Measurements from ENCODE around the gene COMMD10. TPM values are rescaled to one million over a fixed set of nuclear protein-coding genes. Genes with fewer than 3 reads are reported as not detected.

COMMD10 gene
- total RNA-seq, 3 donors from 2014 or later, result 20.6 to 31.1 (median 29.0) TPM

DNA sequence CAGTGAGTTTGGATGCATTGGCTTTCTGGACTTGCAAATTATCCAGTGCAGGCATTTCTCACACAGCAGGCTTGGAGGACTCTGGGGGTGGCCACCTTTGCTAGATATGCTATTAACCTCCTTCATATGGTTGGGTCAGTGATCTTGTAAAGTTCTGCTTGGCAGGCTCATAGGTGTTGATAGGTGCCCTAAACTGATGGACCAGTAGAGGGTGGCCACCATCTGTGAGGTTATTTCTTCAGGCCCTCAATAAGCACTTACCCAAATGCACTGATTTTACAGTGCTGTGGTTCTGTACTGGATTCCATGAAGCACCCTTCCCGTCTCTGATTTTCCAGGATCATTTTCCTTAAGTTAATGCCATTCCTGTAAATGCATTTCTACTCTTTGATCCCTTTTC is 216.3 kb downstream of the COMMD10 start:
- H3K4me3 ChIP-seq, result no peak overlapping the region
- ATAC-seq (no peak), DNase-seq (no peak)
- TF ChIP-seq, protein P1, sequence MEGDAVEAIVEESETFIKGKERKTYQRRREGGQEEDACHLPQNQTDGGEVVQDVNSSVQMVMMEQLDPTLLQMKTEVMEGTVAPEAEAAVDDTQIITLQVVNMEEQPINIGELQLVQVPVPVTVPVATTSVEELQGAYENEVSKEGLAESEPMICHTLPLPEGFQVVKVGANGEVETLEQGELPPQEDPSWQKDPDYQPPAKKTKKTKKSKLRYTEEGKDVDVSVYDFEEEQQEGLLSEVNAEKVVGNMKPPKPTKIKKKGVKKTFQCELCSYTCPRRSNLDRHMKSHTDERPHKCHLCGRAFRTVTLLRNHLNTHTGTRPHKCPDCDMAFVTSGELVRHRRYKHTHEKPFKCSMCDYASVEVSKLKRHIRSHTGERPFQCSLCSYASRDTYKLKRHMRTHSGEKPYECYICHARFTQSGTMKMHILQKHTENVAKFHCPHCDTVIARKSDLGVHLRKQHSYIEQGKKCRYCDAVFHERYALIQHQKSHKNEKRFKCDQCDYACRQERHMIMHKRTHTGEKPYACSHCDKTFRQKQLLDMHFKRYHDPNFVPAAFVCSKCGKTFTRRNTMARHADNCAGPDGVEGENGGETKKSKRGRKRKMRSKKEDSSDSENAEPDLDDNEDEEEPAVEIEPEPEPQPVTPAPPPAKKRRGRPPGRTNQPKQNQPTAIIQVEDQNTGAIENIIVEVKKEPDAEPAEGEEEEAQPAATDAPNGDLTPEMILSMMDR (IDR thresholded peaks at IDR 0.05), result no peak
- H3K36me3 ChIP-seq (ENCODE audit: low read depth), result no peaks in the 10 kb centered on the region
- no peaks in the 10 kb centered on the region for H3K4me1 ChIP-seq (ENCODE audit: low read depth)
- intact Hi-C loops (cut with DNase I, micrococcal nuclease), result no loop called here
- H3K9me3 ChIP-seq, result peaks cover 14% of the 10 kb centered on the region

DNA sequence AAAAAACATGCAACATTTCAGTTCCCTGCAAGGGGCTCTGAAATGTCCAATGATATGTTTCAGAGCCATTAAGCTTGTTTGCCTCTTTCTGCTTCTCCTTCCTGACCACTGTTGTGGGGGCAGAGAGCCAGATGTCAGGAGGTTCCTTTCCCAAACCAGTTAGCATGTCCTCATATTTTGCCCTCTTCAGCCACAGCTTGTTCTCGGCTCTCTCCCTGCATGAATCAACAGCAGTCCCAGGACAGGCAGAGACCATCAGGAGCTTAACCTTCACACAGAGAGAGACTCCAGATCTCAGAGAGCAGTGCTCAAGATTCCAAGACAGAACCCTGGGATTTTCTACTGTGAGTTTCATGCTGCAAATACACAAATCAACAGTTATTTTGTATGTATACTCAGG is 218.5 kb downstream of the COMMD10 start:
- TF ChIP-seq, protein P1 (IDR thresholded peaks at IDR 0.05), result no peak
- ATAC-seq, result no peak
- no peak for DNase-seq
- Histone ChIP-seq H3K36me3 (ENCODE audit: low read depth) (no peaks in the 10 kb centered on the region), H3K4me1 (ENCODE audit: low read depth) (no peaks in the 10 kb centered on the region), H3K9me3 (peaks cover 15% of the 10 kb centered on the region), H3K4me3 (no peak overlapping the region)
- intact Hi-C loops (cut with DNase I, micrococcal nuclease), result no loop called here

DNA sequence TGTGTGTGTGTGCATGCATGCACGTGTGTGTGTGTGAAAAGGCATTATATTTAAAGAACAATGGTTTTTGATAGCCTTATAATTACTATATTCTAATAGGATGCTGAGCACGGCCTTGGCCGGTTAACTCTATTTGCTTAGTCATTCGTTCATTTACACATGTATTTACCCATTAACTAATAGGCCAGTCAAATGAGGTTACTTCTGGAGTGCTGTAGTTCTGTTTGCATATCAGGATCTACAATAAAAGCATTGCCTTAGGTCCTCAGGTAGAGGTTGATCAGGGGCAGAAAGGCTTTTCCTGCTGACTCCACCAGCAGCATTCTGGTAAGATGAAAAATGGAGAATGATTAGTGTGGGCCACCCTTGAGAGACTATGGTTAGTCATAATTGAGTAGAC is 219.0 kb downstream of the COMMD10 start:
- no peak for ATAC-seq

DNA sequence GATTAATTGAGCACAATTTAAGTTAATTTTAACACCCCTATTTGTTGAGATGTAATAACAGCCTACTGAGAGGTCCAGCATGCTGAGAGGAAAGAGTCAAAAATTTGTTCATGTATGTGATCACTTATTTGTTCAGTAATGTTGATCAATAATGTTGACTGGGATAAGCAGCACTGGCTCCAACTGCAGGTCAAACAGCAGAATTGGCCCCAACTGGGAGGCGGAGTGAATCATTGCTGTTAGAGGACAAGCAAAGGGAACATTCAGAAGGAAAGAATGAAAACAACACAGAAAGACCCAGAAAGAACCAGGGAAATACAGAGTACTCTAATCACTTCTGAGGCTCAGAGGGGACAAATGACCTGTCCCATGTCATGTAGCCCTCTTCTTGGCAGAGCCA is 221.1 kb downstream of the COMMD10 start:
- ATAC-seq (no peak), DNase-seq (no peak)
- Histone ChIP-seq H3K9me3 (peaks cover 22% of the 10 kb centered on the region), H3K4me1 (ENCODE audit: low read depth) (no peaks in the 10 kb centered on the region), H3K4me3 (no peak overlapping the region), H3K36me3 (ENCODE audit: low read depth) (no peaks in the 10 kb centered on the region)
- TF ChIP-seq, protein P1 (IDR thresholded peaks at IDR 0.05), result no peak
- intact Hi-C loops (cut with DNase I, micrococcal nuclease), result no loop called here

More for the DNA sequence above, 219.0 kb downstream of the COMMD10 start:
- TF ChIP-seq, protein P1 (IDR thresholded peaks at IDR 0.05), result no peak
- no peaks in the 10 kb centered on the region for H3K4me1 ChIP-seq (ENCODE audit: low read depth)
- peaks cover 17% of the 10 kb centered on the region for H3K9me3 ChIP-seq
- no peak overlapping the region for H3K4me3 ChIP-seq
- no peak for DNase-seq
- H3K36me3 ChIP-seq (ENCODE audit: low read depth), result no peaks in the 10 kb centered on the region
- intact Hi-C loops (cut with DNase I, micrococcal nuclease), result no loop called here

DNA sequence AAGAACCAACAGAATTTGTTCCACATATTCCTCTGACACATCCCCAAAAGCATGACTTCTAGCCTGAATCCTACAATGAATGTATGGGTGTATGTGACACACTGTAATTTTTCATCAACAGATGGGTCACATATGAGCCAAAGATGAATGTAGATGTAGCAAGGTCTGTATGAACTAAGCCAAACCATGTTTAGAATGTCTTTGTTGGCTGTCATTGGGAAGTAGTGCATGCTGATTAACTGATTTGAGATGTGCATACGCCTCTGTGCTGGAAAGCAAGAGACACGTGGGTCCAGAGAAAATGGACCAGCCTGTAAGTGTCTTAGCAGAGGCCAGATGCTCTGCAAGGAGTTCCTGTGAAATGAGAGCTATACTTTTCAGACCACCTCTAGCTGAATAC is 222.0 kb downstream of the COMMD10 start:
- Histone ChIP-seq H3K4me1 (ENCODE audit: low read depth) (no peaks in the 10 kb centered on the region), H3K4me3 (no peak overlapping the region), H3K36me3 (ENCODE audit: low read depth) (no peaks in the 10 kb centered on the region), H3K9me3 (peaks cover 22% of the 10 kb centered on the region)
- TF ChIP-seq, protein P1 (IDR thresholded peaks at IDR 0.05), result no peak
- DNase-seq (no peak), ATAC-seq (no peak)
- intact Hi-C loops (cut with DNase I, micrococcal nuclease), result no loop called here

DNA sequence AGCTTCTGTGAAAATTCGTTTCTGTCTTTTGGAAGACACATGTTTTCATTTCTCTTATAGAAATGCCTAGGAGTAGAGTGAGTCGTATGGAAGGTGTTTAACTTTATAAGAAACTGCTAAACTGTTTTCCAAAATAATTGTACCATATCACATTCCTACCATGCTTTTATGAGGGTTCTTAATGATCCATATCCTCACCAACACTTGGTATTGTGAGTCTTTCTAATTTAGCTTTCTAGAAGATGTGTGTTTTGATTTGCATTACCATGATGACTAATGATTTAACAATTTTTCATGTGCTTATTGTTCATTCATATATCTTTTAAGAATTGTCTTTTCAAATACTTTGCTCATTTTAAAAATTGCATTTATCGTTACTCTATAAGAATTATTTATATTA is 223.6 kb downstream of the COMMD10 start:
- DNase-seq (no peak), ATAC-seq (no peak)
- H3K4me1 ChIP-seq (ENCODE audit: low read depth), result no peaks in the 10 kb centered on the region
- intact Hi-C loops (cut with DNase I, micrococcal nuclease), result no loop called here
- H3K36me3 ChIP-seq (ENCODE audit: low read depth), result no peaks in the 10 kb centered on the region
- TF ChIP-seq, protein P1 (IDR thresholded peaks at IDR 0.05), result no peak
- H3K4me3 ChIP-seq, result no peak overlapping the region
- peaks cover 22% of the 10 kb centered on the region for H3K9me3 ChIP-seq
